H1 (cell line): Measurements from ENCODE around the gene PCDH20. TPM values are rescaled to one million over a fixed set of nuclear protein-coding genes. Genes with fewer than 3 reads are reported as not detected.

Experiments
- CTBP2 ChIP-seq: IDR thresholded peaks from 2 replicates; pipeline ENCODE4 v1.7.0; 2011; ENCODE audit warnings: borderline replicate concordance, mild to moderate bottlenecking, moderate library complexity, mixed read lengths, low read length; ENCODE audit not compliant: insufficient read depth, insufficient read length
- EGR1 ChIP-seq: IDR thresholded peaks from 2 replicates; pipeline ENCODE4 v1.6.1; 2011; ENCODE audit warnings: low read depth, low read length, borderline replicate concordance
- FOSL1 ChIP-seq: IDR thresholded peaks from 2 replicates; pipeline ENCODE4 v1.6.1; 2011; ENCODE audit warnings: mild to moderate bottlenecking, low read depth, low read length, moderate library complexity; ENCODE audit not compliant: insufficient read depth
- KDM4A ChIP-seq: IDR thresholded peaks from one replicate; pipeline ENCODE4 v1.7.1; 2012; ENCODE audit warnings: low read depth, mild to moderate bottlenecking, moderate library complexity, low read length, inconsistent platforms; ENCODE audit not compliant: severe bottlenecking
- PHF8 ChIP-seq: fragments of 200-600 bp; sonication (generic); conservative IDR thresholded peaks from 2 replicates; pipeline ENCODE4 v1.7.1; 2012; ENCODE audit warnings: low read depth, mild to moderate bottlenecking, inconsistent platforms, low read length, moderate library complexity
- POLR2A ChIP-seq, 2 experiments: IDR thresholded peaks; 1 replicate in 1 of 2; 2 replicates in 1 of 2; pipeline ENCODE4 v1.6.1; 2011; ENCODE audit warnings: low read depth in 2 of 2, low read length in 2 of 2, mild to moderate bottlenecking in 2 of 2; ENCODE audit errors: control extremely low read depth in 1 of 2
- POLR2AphosphoS5 ChIP-seq: IDR thresholded peaks from 2 replicates; pipeline ENCODE4 v1.6.1; 2011; ENCODE audit warnings: low read depth, low read length
- RBBP5 ChIP-seq: IDR thresholded peaks from 2 replicates; pipeline ENCODE4 v1.7.1; 2012; ENCODE audit warnings: low read depth, mild to moderate bottlenecking, inconsistent platforms, low read length, moderate library complexity, borderline replicate concordance
- SAP30 ChIP-seq: fragments of 300-600 bp; sonication (generic); IDR thresholded peaks from 2 replicates; pipeline ENCODE4 v1.7.1; 2012; ENCODE audit warnings: low read length, moderate library complexity, mild to moderate bottlenecking, inconsistent platforms; ENCODE audit not compliant: insufficient read depth, insufficient replicate concordance
- SP4 ChIP-seq: IDR thresholded peaks from 2 replicates; pipeline ENCODE4 v1.6.1; 2012; ENCODE audit warnings: low read length, inconsistent platforms
- TAF1 ChIP-seq: IDR thresholded peaks from 2 replicates; pipeline ENCODE4 v1.6.1; 2011; ENCODE audit warnings: mild to moderate bottlenecking, low read depth, low read length
- TAF7 ChIP-seq: optimal IDR thresholded peaks from 2 replicates; pipeline ENCODE3; 2011; ENCODE audit warnings: low read depth, mild to moderate bottlenecking, inconsistent platforms, low read length, moderate library complexity, borderline replicate concordance
- TBP ChIP-seq: IDR thresholded peaks from 2 replicates; pipeline ENCODE4 v1.6.1; 2011; ENCODE audit warnings: low read depth, low read length, improper control_type of control experiment
- TEAD4 ChIP-seq: IDR thresholded peaks from 2 replicates; pipeline ENCODE4 v1.6.1; 2012; ENCODE audit warnings: low read depth, low read length, inconsistent platforms, mixed read lengths
- polyA plus RNA-seq, 7 experiments: library from polyadenylated mRNA; depleted of rRNA in 3 of 7; stranded (reverse) in 5 of 7; unstranded in 2 of 7; fragments of >200 nt in 5 of 7; fragments of 200-250 nt in 2 of 7; gene quantifications; 1 replicate in 5 of 7; 2 replicates in 1 of 7; 4 replicates in 1 of 7; pipeline versions ENCODE4 v1.2.1 to v1.2.3, GENCODE V29; 2011 to 2013; ENCODE audit warnings: missing spikeins in 2 of 7, mixed read lengths in 2 of 7
- total RNA-seq: library from RNA; stranded (reverse); fragmentation: NEBNext Ultra II Directional; extraction: Animal tissue kit (Norgen Biotek cat#: 25700); gene quantifications from 2 replicates; pipeline ENCODE4 v1.2.1, GENCODE V29; 2021

The PCDH20 gene
- total and polyA plus RNA-seq, 2 of the 8 experiments (the other 6 are each of a cell fraction or from before 2014, with no cell fraction given): 0.65 to 2.2 TPM

- TF ChIP-seq SAP30 (no peak), POLR2A (IDR thresholded peaks at IDR 0.05; ENCODE audit: control extremely low read depth in 1 of 2, low read depth in 2 of 2, low read length in 2 of 2) (peak; percentile 65 to 71; a peak in 2 of 3 replicates), CTBP2 (peak; percentile 36), KDM4A (peak; percentile 14), TBP (peak; percentile 89), EGR1 (peak; percentile 28; the same call in 1 of the 2 replicates), FOSL1 (no peak), TEAD4 (peak; percentile 85), TAF7 (peak; percentile 52), SP4 (no peak), POLR2AphosphoS5 (peak; percentile 70; the same call in 1 of the 2 replicates), PHF8 (peak; percentile 48; the same call in 1 of the 2 replicates), RBBP5 (peak; percentile 96), TAF1 (peak; percentile 91)
- TF ChIP-seq, all 59 proteins: peak for 15
Observed at GRCh38 chr13:61415058-61415721, 459 bp downstream of the PCDH20 start (continued).
